Neuron (in vitro differentiated cells): ENCODE results near the gene ROBO3.

ENCODE experiments used
- H2AFZ ChIP-seq: one replicate; pipeline ENCODE4 v1.6.1; 2013; ENCODE audit warnings: low read depth, mild to moderate bottlenecking, inconsistent platforms, low read length, moderate library complexity
- H3K27me3 ChIP-seq: one replicate; pipeline ENCODE4 v1.6.1; 2013; ENCODE audit warnings: low read length; ENCODE audit not compliant: insufficient read depth
- H3K36me3 ChIP-seq: one replicate; pipeline ENCODE4 v1.6.1; 2013; ENCODE audit warnings: low read length; ENCODE audit not compliant: insufficient read depth
- H3K4me1 ChIP-seq: one replicate; pipeline ENCODE4 v1.6.1; 2013; ENCODE audit warnings: low read length; ENCODE audit not compliant: insufficient read depth
- H3K4me3 ChIP-seq: 2 replicates; pipeline ENCODE4 v1.5.1; 2013; ENCODE audit warnings: mild to moderate bottlenecking, low read length, moderate library complexity
- H3K9me3 ChIP-seq: one replicate; pipeline ENCODE4 v1.6.1; 2013; ENCODE audit warnings: low read length

Gene ROBO3

DNA sequence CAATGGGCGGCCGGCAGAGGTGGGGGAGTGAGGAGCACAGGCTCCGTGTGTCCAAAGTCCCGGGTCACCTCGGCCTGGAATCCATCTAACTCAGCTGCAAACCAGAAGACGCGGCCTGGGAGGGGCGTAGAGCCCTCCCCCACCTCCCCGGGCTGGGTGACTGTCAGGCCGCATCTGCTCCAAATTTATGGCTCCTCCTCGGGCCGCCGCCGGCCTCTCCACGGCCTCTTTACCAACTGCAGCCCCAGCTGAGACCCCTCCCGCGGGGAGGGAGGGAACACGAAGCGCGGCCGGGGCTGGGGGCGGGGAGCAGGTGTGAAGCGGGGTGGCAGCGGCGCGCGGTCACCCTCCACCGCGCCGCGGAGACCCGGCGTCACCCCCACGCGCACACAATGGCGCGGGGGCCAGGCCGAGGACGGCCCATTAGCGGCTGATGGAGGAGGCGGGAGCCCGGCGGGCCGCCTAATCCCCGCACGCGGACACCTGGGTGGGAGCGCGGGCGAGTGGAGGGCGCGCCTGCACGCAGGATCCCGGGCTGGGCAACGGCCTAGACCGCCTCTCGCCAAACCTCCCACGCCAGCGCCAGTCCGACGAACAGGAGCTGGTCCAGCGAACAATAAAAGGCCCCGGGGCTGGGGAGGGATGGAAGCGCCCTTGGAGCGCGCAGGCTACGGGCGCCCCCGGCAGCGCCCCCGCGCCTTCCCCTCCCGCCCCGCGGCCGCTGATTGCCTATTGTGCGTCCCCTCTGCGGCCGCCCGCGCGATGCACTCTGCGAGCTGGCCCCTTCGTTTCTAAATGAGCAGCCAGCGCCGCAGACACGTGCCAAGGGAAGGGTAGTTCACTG is 25.9 kb upstream of the ROBO3 start:
- Histone ChIP-seq H2AFZ (peak overlapping the region; percentile 87), H3K27me3 (peaks cover 67% of the 10 kb centered on the region), H3K36me3 (no peaks in the 10 kb centered on the region), H3K4me1 (peaks cover 30% of the 10 kb centered on the region), H3K4me3 (peak overlapping the region; percentile 34), H3K9me3 (no peaks in the 10 kb centered on the region)

GRCh38 chr11:124839972-124840621 is 25.1 kb upstream of the ROBO3 start:
- Histone ChIP-seq H2AFZ (peak overlapping the region; percentile 87), H3K4me1 (peaks cover 35% of the 10 kb centered on the region), H3K4me3 (peak overlapping the region; percentile 34), H3K27me3 (peaks cover 71% of the 10 kb centered on the region), H3K36me3 (no peaks in the 10 kb centered on the region), H3K9me3 (no peaks in the 10 kb centered on the region)

- Histone ChIP-seq H3K4me1 (peaks cover 40% of the 10 kb centered on the region), H2AFZ (no peak overlapping the region), H3K36me3 (no peaks in the 10 kb centered on the region), H3K4me3 (no peak overlapping the region), H3K27me3 (peaks cover 77% of the 10 kb centered on the region), H3K9me3 (no peaks in the 10 kb centered on the region)
Observed at GRCh38 chr11:124840666-124841065, 24.6 kb upstream of the ROBO3 start.

GRCh38 chr11:124841201-124841600 is 24.0 kb upstream of the ROBO3 start:
- Histone ChIP-seq H3K4me3 (no peak overlapping the region), H3K4me1 (peaks cover 45% of the 10 kb centered on the region), H3K36me3 (no peaks in the 10 kb centered on the region), H3K27me3 (peaks cover 82% of the 10 kb centered on the region), H2AFZ (no peak overlapping the region), H3K9me3 (no peaks in the 10 kb centered on the region)

- Histone ChIP-seq H3K4me3 (no peak overlapping the region), H3K36me3 (no peaks in the 10 kb centered on the region), H2AFZ (no peak overlapping the region), H3K4me1 (peaks cover 49% of the 10 kb centered on the region), H3K9me3 (no peaks in the 10 kb centered on the region), H3K27me3 (peaks cover 86% of the 10 kb centered on the region)
Observed at GRCh38 chr11:124841840-124842239, 23.4 kb upstream of the ROBO3 start.

GRCh38 chr11:124842305-124842704 is 22.9 kb upstream of the ROBO3 start:
- H2AFZ ChIP-seq, result no peak overlapping the region
- H3K36me3 ChIP-seq, result no peaks in the 10 kb centered on the region
- H3K9me3 ChIP-seq, result no peaks in the 10 kb centered on the region
- H3K4me1 ChIP-seq, result peaks cover 46% of the 10 kb centered on the region
- H3K4me3 ChIP-seq, result no peak overlapping the region
- peaks cover 89% of the 10 kb centered on the region for H3K27me3 ChIP-seq

GRCh38 chr11:124843616-124843910 is 21.7 kb upstream of the ROBO3 start:
- peaks cover 53% of the 10 kb centered on the region for H3K4me1 ChIP-seq
- H3K4me3 ChIP-seq, result peak overlapping the region; percentile 44

DNA sequence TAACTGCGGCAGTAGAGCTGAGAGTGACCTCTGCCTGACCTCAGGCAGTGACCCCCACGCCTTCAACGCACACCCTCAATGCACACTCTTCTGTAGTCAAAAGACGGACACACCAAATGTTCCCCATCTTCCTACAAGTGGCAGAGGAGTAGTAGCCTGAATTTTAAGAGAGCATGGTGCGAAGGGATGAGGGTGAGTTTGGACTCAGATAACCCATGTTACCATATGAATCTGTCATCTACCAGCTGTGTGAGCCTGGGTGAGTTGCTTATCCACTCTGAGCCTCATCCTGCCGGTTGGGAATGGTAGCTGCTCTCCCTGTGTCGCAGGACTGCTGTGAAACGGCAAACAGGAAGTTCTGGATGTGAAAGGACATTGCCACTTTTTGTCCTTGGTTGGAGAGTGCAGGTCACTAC is 20.6 kb upstream of the ROBO3 start:
- peaks cover 48% of the 10 kb centered on the region for H3K4me1 ChIP-seq
- peaks cover 85% of the 10 kb centered on the region for H3K27me3 ChIP-seq
- H3K36me3 ChIP-seq, result no peaks in the 10 kb centered on the region
- no peaks in the 10 kb centered on the region for H3K9me3 ChIP-seq
- no peak overlapping the region for H2AFZ ChIP-seq
- no peak overlapping the region for H3K4me3 ChIP-seq

More at GRCh38 chr11:124843616-124843910, 21.7 kb upstream of the ROBO3 start:
- Histone ChIP-seq H2AFZ (no peak overlapping the region), H3K27me3 (peaks cover 87% of the 10 kb centered on the region), H3K36me3 (no peaks in the 10 kb centered on the region), H3K9me3 (no peaks in the 10 kb centered on the region)

DNA sequence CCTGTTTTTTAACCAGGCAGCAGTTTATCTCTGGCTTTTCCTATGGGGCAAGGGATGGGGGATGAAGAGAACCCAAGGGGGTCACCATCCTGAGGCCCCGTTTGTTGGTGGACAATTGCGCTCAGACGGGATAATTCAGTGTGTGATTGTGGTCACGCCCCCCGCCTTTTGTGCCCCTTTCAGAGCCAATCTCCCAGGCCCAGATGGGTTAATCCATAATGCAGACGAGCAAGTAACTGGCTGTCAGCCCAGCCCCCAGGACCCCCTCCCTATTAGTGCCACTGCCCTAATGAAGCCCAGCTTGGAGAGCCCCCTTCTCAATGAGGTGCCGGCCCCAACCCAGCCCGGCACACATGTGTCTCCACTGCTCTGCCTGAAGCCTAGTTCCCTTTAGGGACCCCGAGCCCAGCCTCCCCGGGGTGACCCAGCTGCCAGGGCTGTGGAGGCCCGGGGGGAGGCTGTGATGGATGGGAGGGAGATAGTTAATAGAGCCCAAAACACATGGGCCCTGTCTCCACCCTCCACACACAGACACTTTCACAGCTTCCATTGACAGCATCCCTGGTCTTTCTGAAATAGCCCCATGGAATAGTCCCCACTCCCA is 19.1 kb upstream of the ROBO3 start:
- peaks cover 44% of the 10 kb centered on the region for H3K4me1 ChIP-seq
- H2AFZ ChIP-seq, result no peak overlapping the region
- no peak overlapping the region for H3K4me3 ChIP-seq
- H3K9me3 ChIP-seq, result no peaks in the 10 kb centered on the region
- H3K36me3 ChIP-seq, result no peaks in the 10 kb centered on the region
- H3K27me3 ChIP-seq, result peaks cover 83% of the 10 kb centered on the region

DNA sequence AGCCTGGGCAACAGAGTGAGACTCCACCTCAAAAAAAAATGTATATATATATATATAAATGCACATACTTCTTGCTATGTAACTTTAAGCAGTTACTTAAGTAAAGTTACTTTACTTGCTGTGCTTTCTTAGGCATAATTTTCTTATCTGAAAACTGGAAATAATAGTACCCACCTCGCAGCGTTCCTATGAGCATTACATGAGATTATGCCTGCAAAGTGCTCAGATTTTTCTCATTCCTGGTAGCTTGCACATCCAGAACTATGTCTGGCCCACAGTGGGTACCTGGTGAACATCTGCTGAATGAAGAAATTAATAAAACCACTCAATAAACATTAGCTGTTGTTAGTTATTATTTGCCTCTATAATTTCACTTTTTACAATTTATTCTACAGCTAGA is 6.1 kb upstream of the ROBO3 start:
- Histone ChIP-seq H3K9me3 (no peaks in the 10 kb centered on the region), H3K4me1 (peaks cover 19% of the 10 kb centered on the region), H3K4me3 (no peak overlapping the region), H2AFZ (no peak overlapping the region), H3K36me3 (no peaks in the 10 kb centered on the region), H3K27me3 (peaks cover 44% of the 10 kb centered on the region)

DNA sequence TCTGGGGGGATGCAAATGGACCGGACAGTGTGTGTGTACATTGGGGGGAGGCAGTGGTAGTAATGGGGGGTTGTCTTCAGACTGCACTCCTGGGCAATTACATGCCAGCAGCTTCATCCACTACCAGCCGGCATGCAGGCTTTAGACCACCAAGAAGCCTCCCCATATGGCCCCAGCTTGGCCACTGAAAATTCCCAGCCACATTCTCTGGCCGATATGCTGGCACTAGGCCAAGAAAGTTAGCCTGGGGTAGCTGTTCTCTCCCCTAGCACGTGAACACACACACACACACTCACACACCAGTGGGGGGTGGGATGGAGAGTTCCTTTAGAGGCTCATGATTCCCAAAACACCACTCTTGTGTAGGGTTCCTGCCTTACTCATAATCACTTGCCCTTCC is 3.6 kb upstream of the ROBO3 start:
- Histone ChIP-seq H2AFZ (no peak overlapping the region), H3K27me3 (peaks cover 55% of the 10 kb centered on the region), H3K9me3 (no peaks in the 10 kb centered on the region), H3K36me3 (no peaks in the 10 kb centered on the region), H3K4me3 (no peak overlapping the region), H3K4me1 (peaks cover 32% of the 10 kb centered on the region)

DNA sequence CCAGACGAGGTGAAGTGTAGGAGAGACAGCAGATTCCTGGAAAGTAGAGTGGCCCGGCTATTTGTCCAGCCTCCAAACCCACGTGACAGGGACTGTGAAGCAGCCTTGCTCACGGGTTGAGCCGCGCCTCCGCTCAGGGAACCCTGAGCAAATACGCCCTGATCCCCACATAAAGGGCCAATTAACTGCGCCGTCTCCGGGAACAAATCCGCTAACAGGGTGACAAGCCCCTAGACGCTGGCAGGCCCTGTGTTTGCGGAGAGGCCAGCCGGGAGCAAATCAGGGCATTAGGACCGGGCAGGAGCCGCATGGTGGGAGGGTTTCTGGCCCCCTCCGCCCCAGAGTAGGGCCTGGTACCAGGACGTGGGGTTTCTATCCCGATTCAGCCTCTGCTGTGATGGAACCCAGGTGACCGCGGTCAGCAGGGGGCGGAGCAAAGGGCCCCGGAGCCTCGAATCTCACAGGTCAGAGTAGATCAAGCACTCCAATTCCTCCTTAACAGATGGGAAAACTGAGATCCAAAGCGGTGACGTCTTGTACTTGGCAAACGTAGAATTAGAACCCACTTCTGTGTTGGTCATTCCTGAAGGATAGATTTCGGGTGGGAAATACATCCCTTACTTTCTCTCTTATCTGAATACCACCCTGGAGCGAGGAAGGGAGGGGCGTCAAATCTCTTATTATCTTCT is 2.0 kb upstream of the ROBO3 start:
- H3K4me1 ChIP-seq, result peaks cover 32% of the 10 kb centered on the region

GRCh38 chr11:124863826-124864165 is 1.4 kb upstream of the ROBO3 start:
- peaks cover 75% of the 10 kb centered on the region for H3K27me3 ChIP-seq
- H3K4me3 ChIP-seq, result no peak overlapping the region
- no peak overlapping the region for H2AFZ ChIP-seq
- no peaks in the 10 kb centered on the region for H3K36me3 ChIP-seq
- peaks cover 34% of the 10 kb centered on the region for H3K4me1 ChIP-seq
- H3K9me3 ChIP-seq, result no peaks in the 10 kb centered on the region

More for the DNA sequence above, 2.0 kb upstream of the ROBO3 start:
- Histone ChIP-seq H3K36me3 (no peaks in the 10 kb centered on the region), H3K27me3 (peaks cover 70% of the 10 kb centered on the region), H2AFZ (no peak overlapping the region), H3K4me3 (peak overlapping the region; percentile 26), H3K9me3 (no peaks in the 10 kb centered on the region)
